Central memory CD8-positive, alpha-beta T cell (primary cell): ENCODE measurements around the gene CACNA1A.

Experiments
- ATAC-seq: fragments of 150-1000 bp; cut with Tn5 transposase; replicated peaks from 2 replicates; pipeline ENCODE4 v1.10.0; 2022; ENCODE audit warnings: mild to moderate bottlenecking, moderate FRiP score, moderate number of reproducible peaks; ENCODE audit not compliant: poor library complexity, severe bottlenecking; ENCODE audit errors: extremely low read depth
- DNase-seq, 2 donors: peaks; one replicate each; pipeline ENCODE4 v3.0.0; 2021; ENCODE audit warnings: low spot score in 2 of 2
- H3K27ac Mint-ChIP-seq: one replicate; pipeline ENCODE4 v1.8.0; 2022; ENCODE audit warnings: low read depth, mild to moderate bottlenecking, moderate library complexity, mixed read lengths
- H3K27me3 Mint-ChIP-seq: one replicate; pipeline ENCODE4 v1.8.0; 2022; ENCODE audit warnings: mixed read lengths
- H3K36me3 Mint-ChIP-seq: one replicate; pipeline ENCODE4 v1.8.0; 2022; ENCODE audit warnings: mild to moderate bottlenecking, moderate library complexity, mixed read lengths; ENCODE audit not compliant: insufficient read depth
- H3K4me1 Mint-ChIP-seq: one replicate; pipeline ENCODE4 v1.8.0; 2022; ENCODE audit warnings: mixed read lengths
- H3K4me3 Mint-ChIP-seq: one replicate; pipeline ENCODE4 v1.8.0; 2022; ENCODE audit warnings: mild to moderate bottlenecking, moderate library complexity, mixed read lengths
- H3K9me3 Mint-ChIP-seq: one replicate; pipeline ENCODE4 v1.8.0; 2022; ENCODE audit warnings: mixed read lengths

Gene CACNA1A

GRCh38 chr19:13337181-13337580 is 169.1 kb downstream of the CACNA1A start:
- Mint-ChIP-seq H3K9me3 (no peaks in the 10 kb centered on the region), H3K27me3 (peaks cover 74% of the 10 kb centered on the region), H3K27ac (no peak overlapping the region), H3K4me1 (no peaks in the 10 kb centered on the region), H3K36me3 (peaks cover 2% of the 10 kb centered on the region), H3K4me3 (no peak overlapping the region)
- DNase-seq (no peak), ATAC-seq (no peak)

GRCh38 chr19:13334801-13335481 is 171.3 kb downstream of the CACNA1A start:
- ATAC-seq (no peak), DNase-seq (no peak)
- Mint-ChIP-seq H3K4me1 (no peaks in the 10 kb centered on the region), H3K27me3 (peaks cover 61% of the 10 kb centered on the region), H3K36me3 (peaks cover 2% of the 10 kb centered on the region), H3K9me3 (no peaks in the 10 kb centered on the region), H3K27ac (no peak overlapping the region), H3K4me3 (no peak overlapping the region)

GRCh38 chr19:13330285-13330684 is 176.0 kb downstream of the CACNA1A start:
- Mint-ChIP-seq H3K4me3 (no peak overlapping the region), H3K27me3 (peaks cover 54% of the 10 kb centered on the region), H3K36me3 (no peaks in the 10 kb centered on the region), H3K9me3 (no peaks in the 10 kb centered on the region), H3K27ac (no peak overlapping the region), H3K4me1 (no peaks in the 10 kb centered on the region)
- ATAC-seq (no peak), DNase-seq (no peak)

GRCh38 chr19:13329766-13330165 is 176.5 kb downstream of the CACNA1A start:
- Mint-ChIP-seq H3K27ac (no peak overlapping the region), H3K27me3 (peaks cover 54% of the 10 kb centered on the region), H3K4me1 (no peaks in the 10 kb centered on the region), H3K36me3 (no peaks in the 10 kb centered on the region), H3K9me3 (no peaks in the 10 kb centered on the region), H3K4me3 (no peak overlapping the region)
- ATAC-seq (no peak), DNase-seq (no peak)

GRCh38 chr19:13328241-13328640 is 178.0 kb downstream of the CACNA1A start:
- no peaks in the 10 kb centered on the region for H3K36me3 Mint-ChIP-seq
- ATAC-seq, result no peak

GRCh38 chr19:13319526-13319925 is 186.8 kb downstream of the CACNA1A start:
- Mint-ChIP-seq H3K36me3 (peaks cover 1% of the 10 kb centered on the region), H3K4me3 (no peak overlapping the region), H3K9me3 (no peaks in the 10 kb centered on the region), H3K27me3 (peaks cover 55% of the 10 kb centered on the region), H3K4me1 (no peaks in the 10 kb centered on the region), H3K27ac (no peak overlapping the region)
- ATAC-seq (no peak), DNase-seq (no peak)

More at GRCh38 chr19:13328241-13328640, 178.0 kb downstream of the CACNA1A start:
- Mint-ChIP-seq H3K9me3 (no peaks in the 10 kb centered on the region), H3K27me3 (peaks cover 54% of the 10 kb centered on the region), H3K27ac (no peak overlapping the region), H3K4me1 (no peaks in the 10 kb centered on the region), H3K4me3 (no peak overlapping the region)
- no peak for DNase-seq

GRCh38 chr19:13318190-13318589 is 188.1 kb downstream of the CACNA1A start:
- H3K36me3 Mint-ChIP-seq, result peaks cover 1% of the 10 kb centered on the region
- H3K4me3 Mint-ChIP-seq, result no peak overlapping the region
- no peaks in the 10 kb centered on the region for H3K9me3 Mint-ChIP-seq
- H3K4me1 Mint-ChIP-seq, result no peaks in the 10 kb centered on the region
- peaks cover 42% of the 10 kb centered on the region for H3K27me3 Mint-ChIP-seq
- no peak overlapping the region for H3K27ac Mint-ChIP-seq
- ATAC-seq (no peak), DNase-seq (no peak)

- peaks cover 1% of the 10 kb centered on the region for H3K36me3 Mint-ChIP-seq
- ATAC-seq, result no peak
- no peaks in the 10 kb centered on the region for H3K4me1 Mint-ChIP-seq
- DNase-seq, result no peak
- H3K27ac Mint-ChIP-seq, result no peak overlapping the region
- no peaks in the 10 kb centered on the region for H3K9me3 Mint-ChIP-seq
- no peak overlapping the region for H3K4me3 Mint-ChIP-seq
- H3K27me3 Mint-ChIP-seq, result peaks cover 51% of the 10 kb centered on the region
Measured at GRCh38 chr19:13315495-13315894, 190.8 kb downstream of the CACNA1A start.

- no peak overlapping the region for H3K27ac Mint-ChIP-seq
- no peak overlapping the region for H3K4me3 Mint-ChIP-seq
- H3K27me3 Mint-ChIP-seq, result peaks cover 44% of the 10 kb centered on the region
- no peaks in the 10 kb centered on the region for H3K9me3 Mint-ChIP-seq
- H3K36me3 Mint-ChIP-seq, result peaks cover 1% of the 10 kb centered on the region
- H3K4me1 Mint-ChIP-seq, result no peaks in the 10 kb centered on the region
- ATAC-seq, result no peak
- no peak for DNase-seq
Measured at GRCh38 chr19:13314761-13315160, 191.5 kb downstream of the CACNA1A start.

- Mint-ChIP-seq H3K27ac (no peak overlapping the region), H3K9me3 (no peaks in the 10 kb centered on the region)
Measured at GRCh38 chr19:13313875-13314274, 192.4 kb downstream of the CACNA1A start.

GRCh38 chr19:13309864-13310263 is 196.4 kb downstream of the CACNA1A start:
- H3K4me1 Mint-ChIP-seq, result no peaks in the 10 kb centered on the region
- no peak for ATAC-seq
- H3K36me3 Mint-ChIP-seq, result no peaks in the 10 kb centered on the region
- no peaks in the 10 kb centered on the region for H3K9me3 Mint-ChIP-seq
- H3K27ac Mint-ChIP-seq, result no peak overlapping the region
- H3K27me3 Mint-ChIP-seq, result peaks cover 41% of the 10 kb centered on the region
- no peak overlapping the region for H3K4me3 Mint-ChIP-seq
- DNase-seq, result no peak

More at GRCh38 chr19:13313875-13314274, 192.4 kb downstream of the CACNA1A start:
- ATAC-seq, result no peak
- peaks cover 35% of the 10 kb centered on the region for H3K27me3 Mint-ChIP-seq
- H3K4me1 Mint-ChIP-seq, result no peaks in the 10 kb centered on the region
- peaks cover 1% of the 10 kb centered on the region for H3K36me3 Mint-ChIP-seq
- no peak overlapping the region for H3K4me3 Mint-ChIP-seq
- DNase-seq, result no peak

GRCh38 chr19:13303381-13304129 is 202.7 kb downstream of the CACNA1A start:
- no peaks in the 10 kb centered on the region for H3K4me1 Mint-ChIP-seq
- H3K9me3 Mint-ChIP-seq, result no peaks in the 10 kb centered on the region
- no peaks in the 10 kb centered on the region for H3K36me3 Mint-ChIP-seq
- H3K4me3 Mint-ChIP-seq, result no peak overlapping the region
- ATAC-seq, result no peak
- no peak for DNase-seq
- H3K27me3 Mint-ChIP-seq, result peaks cover 90% of the 10 kb centered on the region
- H3K27ac Mint-ChIP-seq, result no peak overlapping the region
